NCI-H2227 (cell line): ENCODE measurements around the gene SLC38A11.
"Not testable (repeated sequence)": the region's sequence is repeated elsewhere in the genome, so short reads cannot be mapped to it uniquely, and the experiment has no call there.

Experiments used
- DNase-seq: peaks from one replicate; lab custom pipeline; 2025; ENCODE audit not compliant: unreplicated experiment; lab: John Stamatoyannopoulos, UW

The SLC38A11 gene, protein sequence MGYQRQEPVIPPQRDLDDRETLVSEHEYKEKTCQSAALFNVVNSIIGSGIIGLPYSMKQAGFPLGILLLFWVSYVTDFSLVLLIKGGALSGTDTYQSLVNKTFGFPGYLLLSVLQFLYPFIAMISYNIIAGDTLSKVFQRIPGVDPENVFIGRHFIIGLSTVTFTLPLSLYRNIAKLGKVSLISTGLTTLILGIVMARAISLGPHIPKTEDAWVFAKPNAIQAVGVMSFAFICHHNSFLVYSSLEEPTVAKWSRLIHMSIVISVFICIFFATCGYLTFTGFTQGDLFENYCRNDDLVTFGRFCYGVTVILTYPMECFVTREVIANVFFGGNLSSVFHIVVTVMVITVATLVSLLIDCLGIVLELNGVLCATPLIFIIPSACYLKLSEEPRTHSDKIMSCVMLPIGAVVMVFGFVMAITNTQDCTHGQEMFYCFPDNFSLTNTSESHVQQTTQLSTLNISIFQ

DNA sequence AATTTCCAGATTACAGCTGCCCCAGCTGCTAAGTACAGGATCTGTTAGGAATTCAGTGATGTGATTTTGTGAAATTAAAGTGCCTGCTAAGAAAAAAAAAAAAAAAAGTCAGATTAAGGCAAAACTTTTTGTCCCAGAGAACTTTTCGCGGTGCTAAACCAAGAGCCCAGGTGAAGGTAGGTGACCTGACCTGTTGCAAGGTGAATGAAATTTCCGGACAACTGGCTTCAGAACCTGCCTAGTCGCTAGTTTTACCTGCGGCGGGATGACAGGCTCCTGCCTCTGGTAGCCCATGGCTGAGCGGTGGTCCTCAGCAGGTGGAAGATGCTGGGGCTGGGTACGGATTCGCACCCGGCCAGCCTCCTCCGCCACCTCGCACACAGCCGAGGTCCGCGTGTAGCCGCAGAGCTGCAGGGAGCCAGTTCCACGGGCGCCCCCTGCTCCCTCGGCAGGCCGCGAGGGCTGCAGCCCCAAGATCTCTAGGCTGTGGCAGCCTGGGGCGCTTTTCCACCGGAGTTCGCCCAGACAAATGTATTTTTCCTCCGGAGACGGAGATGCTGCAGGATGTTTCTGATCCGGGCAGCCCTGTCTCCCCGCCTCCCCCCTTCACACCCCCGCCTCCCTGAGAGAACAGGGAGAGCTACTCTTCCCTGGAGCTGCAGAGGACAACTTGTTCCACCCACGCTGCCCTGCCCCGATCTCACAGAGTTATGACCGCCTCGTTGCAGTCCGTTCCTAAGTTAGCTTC is at the start of gene SLC38A11:
Gene SLC38A11 (minus strand): TSS at position 572 of the 748 bp plus-strand sequence. CDS start 278 bp downstream, at position 294.
- peak; percentile 38 for DNase-seq

DNA sequence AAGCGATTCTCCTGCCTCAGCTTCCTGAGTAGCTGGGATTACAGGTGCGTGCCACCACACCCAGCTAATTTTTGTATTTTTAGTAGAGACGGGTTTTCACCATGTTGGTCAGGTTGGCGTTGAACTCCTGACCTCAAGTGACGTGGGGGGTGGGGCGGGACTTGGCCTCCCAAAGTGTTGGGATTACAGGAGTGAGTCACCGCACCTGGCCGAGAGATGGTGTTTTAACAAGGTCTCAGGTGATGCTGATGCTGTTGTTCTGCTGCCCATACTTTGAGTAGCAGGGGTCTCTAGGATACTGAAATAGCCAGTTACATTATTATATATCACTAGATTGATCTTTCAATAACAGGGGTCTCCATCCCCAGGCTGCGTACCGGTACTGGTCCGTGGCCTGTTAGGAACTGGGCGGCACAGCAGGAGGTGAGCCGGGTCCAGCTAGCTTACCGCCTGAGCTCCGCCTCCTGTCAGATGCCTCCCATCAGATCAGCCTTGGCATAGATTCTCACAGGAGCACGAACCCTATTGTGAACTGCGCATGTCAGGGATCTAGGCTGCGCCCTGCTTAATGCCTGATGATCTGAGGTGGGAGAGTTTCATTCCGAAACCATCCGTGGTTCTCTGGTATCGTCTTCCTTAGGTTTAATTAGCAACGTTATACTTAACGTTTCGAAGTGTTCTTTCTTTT is 48.3 kb upstream of the SLC38A11 start:
- no peak for DNase-seq

DNA sequence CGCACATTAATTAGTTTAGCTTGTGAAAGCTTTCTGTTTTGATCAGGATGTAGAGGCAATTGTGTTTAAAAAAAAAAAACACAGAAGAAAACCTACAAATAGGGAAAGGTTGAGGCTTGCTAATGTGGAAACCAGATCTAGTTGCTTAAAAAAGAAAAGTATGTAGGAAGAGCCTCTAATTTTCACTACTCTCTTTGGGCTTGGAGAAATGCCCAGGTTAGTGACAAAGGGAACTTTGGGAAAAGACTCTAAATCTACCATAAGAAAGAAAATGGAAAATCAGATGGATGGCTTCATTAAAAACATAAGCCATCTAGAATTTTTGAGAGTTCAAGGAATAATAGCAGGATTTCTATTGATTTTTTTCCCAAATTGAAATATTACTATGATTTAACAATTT is 47.3 kb upstream of the SLC38A11 start:
- DNase-seq = no peak

DNA sequence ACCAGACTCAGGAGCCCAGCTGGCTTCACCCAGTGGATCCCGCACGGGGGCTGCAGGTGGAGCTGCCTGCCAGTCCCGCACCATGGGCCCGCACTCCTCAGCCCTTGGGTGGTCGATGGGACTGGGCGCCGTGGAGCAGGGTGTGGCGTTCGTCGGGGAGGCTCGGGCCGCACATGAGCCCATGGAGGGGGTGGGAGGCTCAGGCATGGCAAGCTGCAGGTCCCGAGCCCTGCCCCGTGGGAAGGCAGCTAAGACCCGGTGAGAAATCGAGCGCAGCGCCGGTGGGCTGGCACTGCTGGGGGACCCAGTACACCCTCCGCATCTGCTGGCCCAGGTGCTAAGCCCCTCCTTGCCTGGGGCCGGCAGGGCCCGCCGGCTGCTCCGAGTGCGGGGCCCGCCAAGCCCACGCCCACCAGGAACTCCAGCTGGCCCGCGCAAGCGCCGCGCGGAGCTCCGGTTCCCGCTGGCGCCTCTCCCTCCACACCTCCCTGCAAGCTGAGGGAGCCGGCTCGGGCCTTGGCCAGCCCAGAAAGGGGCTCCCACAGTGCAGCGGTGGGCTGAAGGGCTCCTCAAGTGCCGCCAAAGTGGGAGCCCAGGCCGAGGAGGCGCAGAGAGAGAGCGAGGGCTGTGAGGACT is 39.5 kb upstream of the SLC38A11 start:
- not testable (repeated sequence) for DNase-seq

DNA sequence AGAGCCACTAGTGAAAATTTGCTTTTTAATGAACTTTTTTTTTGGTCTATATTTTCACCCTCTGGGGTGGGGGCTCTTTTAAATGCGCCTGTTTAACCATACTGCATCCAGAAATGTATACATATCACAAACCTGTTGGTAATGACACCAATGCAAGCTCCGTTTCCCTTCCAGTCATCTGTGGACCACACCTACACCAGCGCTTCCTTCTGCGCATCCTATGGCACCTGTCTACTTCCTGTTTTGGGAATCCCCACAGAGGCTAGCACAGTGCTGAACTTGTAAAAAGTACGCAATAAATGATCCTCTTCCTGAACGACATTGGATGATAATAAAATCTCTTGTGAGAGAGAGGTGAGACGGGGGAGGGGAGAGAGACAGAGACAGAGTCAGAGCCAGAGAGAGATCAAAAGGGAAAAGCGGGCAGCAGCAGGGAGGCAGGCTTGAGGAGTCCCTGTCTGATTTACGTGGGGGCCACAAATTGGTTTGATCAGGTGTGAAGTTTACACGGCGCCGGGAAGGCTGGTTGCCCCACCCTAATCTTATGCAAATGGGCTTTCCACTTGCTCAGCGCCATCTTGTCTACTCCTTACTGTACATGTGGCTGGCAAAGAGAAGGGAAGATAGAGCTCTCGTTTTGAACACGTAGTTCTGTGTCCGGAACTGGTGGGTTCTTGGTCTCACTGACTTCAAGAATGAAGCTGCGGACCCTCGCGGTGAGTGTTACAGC is 38.1 kb upstream of the SLC38A11 start:
- DNase-seq = no peak

DNA sequence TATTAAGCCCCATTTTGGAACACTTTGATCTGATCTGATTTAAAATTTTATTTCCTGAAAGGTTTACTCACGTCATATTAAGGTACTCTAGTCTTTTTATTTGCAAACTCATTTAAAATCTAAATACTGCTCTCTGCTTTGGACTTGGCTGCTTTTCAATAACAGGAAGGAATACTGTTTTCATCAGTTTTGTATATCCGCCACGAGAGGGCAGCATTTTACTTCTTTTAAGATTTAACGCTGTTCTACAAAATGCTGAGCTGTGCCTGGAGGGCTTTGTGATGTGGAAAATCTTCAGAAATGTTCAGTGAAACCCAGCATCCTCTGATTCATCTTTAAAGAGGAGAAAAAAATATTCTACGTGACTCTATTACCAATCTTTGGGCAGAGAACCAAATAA is 37.5 kb upstream of the SLC38A11 start:
- DNase-seq = peak; percentile 92

DNA sequence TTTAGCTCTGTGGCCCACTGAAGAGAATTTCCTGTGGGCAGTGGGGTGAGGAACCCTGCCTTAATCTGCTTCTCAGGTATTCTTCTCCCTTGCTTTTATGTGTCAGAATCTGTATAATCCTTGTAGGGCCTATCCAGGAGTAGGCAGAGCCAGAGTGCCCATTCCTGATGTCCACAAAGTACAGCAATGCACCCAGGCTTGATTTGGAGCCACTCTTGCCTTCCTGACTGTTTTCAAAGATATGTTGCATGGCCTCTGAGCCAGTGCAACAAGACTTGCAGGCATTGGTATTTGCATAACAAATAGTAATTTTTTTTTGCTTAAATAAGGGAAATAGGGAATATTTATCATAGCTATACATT is 36.7 kb upstream of the SLC38A11 start:
- not testable (repeated sequence) for DNase-seq

DNA sequence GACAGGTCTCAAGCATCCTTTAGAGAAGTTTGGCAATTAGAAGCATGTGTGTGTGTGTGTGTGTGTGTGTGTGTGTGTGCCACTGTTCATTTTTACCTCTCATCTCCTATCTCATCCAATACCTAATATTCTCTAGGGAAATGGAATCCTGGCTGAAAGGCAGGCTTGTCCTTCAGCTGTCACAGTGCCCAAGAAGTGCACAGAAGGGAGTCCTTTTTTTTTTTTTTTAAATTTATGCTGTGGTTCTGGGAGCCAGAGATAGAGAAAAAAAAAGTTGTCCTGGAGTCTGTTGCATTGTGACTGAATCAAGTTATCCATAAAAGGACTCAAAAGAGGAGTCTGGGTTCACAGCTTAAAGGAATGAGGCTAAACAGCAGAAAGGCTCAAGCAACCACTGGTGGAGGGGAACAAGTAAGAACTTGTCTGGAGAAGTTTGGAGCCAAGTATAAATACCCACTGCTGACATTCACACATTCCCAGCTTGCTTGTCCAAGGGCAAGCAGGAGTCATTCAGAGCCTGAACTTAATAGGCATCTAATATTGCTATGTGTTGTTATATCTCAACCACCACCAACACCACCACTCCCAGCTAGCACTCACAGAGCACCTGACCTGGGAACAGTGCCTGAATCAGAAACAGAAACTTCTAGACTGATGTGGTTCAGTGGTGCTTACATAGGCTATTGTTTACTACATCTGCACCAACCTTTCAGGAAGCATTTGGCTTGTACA is 36.2 kb upstream of the SLC38A11 start:
- not testable (repeated sequence) for DNase-seq

DNA sequence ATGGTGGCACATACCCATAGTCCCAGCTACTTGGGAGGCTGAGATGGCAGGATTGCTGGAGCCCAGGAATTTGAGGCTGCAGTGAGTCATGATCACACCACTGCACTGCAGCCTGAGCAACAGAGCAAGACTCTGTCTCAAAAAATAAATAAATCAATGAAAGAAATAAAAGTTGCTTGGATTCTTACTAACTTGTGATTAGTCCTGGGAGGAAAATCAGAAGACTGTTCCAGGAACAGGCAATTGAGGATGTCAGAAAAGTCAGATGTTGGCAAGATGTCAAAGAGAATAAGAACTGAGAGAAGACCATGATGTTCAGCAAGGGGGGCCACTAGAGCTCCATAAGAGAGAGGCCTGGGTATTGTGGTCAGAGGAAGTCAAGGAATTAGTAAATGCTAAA is 35.6 kb upstream of the SLC38A11 start:
- DNase-seq = not testable (repeated sequence)

DNA sequence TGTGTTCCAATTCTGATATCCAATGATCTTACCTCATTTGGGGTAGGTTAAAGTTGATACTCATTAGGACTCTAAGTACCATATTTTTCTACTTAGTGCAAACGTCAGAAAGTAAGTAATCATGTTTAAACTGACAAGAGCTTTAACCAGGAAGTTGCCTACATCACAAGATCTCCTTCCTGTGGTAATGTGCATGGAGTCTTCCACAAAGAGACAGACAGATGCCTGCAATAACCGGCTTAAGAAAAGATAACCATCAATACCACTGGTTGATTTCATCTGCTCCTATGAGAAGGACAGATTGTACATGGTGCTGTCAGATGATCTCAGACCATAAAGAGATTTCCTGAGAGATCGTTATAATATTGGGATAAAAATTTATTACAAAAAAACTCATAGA is 33.5 kb upstream of the SLC38A11 start:
- not testable (repeated sequence) for DNase-seq

DNA sequence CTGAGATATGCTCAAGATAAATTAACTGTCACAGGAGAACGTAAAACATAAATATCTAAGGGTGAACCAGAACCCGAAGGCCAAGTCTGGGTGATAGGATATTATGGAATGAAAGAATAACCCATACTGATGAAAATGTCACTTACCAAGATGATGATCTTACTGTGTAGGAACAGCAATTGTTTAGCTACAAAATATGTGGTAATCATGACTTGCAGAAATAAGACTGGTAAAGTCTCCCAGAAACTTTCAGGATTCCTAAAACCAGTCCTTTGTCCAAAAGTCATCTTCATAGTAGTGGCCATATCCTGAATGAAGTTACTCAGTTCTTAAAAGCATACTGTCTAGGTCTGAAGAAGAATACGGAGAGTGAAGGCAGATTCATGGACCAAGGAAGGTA is 30.7 kb upstream of the SLC38A11 start:
- not testable (repeated sequence) for DNase-seq

DNA sequence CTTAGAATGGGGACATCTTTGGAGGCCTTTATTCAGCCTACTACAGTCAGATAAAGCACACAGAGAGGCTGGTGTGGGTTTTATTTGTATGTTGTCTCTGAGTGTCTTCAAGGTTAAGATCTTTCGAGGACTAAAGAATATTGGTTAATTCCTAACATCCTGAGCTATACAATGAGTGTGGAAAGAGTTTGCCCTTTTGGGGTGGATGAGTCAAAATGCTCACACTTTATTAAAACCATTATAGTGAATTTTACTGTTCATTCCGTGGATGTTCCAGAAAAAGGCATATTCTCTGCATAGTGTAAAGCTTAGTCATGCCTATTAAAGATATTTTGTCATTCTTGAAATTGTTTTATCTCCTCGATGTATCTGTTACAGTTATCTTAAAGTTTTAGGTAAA is 29.1 kb upstream of the SLC38A11 start:
- no peak for DNase-seq

DNA sequence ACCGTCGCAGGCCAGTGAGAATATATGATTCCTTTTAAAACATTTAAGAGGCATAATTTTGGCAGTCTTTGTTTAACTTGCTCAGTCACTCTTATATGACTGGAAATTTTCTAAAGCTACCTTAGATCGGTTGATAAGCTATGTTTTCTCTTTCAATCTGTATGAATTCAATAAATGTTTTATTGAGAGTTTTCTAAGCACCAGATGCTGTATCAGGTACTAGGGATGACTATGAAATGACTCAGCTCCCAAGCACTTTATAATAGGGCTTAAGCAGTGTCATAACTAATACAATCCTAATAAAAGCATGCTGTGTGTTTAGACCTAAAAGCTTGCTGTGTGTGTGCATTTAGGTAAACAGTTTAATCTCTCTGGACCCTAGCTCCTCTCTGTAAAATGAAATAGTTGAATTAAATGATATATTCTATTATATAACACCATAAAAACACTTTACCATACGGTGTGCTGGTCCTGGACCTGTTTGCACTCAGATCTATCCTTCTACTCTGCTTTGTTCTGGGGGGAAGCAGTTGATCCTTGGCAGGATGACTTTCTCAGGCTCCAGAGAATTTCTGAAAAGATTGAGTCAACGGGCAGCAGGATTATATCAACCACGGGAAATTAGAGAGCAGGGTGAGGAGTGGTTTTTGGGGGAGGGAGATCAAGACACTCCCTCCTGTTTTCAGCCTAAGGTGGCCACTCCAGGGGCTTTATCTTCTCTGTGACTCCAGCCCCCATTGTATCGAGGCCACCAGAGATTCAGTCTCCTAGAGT is 26.1 kb upstream of the SLC38A11 start:
- DNase-seq = no peak

DNA sequence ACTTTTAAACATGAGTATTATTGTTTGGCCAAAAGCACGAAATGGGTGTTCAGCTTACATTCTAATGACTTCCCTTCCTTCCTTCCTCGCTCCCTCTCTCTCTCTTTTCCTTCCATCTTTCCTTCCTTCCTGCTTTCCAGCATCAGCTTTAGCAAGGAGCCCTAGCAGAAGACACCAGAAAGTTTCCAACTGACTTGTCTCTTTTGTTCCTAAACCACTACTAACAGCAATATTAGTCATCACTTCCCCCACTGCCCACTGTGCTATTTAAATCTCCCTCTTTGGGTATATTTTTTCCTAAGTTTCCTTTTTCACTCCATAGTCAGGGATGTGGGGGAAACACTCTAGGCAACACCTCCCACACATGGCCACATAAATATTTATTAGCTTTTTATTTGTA is 25.4 kb upstream of the SLC38A11 start:
- not testable (repeated sequence) for DNase-seq

DNA sequence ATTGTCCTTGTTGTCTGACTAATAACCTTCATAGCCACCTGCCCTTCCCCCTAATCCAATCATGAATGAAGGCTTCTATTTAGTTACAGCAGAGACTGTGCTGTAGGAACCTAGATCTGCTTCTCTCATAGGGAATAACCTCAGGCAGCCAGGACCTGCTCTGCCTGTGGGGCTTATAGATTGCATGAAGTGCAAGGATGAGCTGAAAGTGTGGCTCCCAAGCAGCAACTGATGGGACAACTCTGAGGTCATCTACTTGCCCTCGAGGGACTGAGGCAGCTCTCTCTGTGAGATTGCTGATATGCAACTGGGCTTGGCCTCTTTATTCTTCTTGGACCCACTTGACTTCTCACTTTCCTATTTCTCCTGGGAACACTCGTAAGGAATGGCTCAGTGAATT is 23.8 kb upstream of the SLC38A11 start:
- no peak for DNase-seq

DNA sequence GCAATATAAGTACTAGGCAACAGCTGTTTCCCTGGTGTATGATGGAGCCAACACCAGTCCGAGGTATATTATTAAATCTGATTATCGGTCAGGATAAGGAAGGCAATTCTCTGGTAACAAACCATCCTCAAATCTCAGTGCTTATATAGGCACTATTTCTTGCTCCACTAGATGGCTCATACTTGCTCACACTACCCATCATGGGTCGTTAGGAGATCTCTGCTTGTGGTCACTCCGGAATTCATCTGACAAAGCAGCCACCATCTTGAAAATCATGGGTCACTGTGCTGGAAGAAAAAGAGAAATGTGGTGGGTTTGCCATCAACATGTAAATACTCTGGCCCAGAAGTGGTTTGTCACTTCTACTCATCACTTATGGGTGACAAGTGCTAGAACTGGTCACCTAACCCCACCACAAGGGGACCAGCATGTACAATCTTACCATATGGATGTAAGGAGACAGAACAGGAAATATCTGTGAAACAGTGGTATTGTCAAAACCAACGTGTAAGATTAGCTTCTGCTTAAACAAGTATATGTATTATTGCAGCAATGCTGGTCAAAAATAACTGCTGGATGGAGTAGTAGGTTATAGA is 21.6 kb upstream of the SLC38A11 start:
- DNase-seq = not testable (repeated sequence)

DNA sequence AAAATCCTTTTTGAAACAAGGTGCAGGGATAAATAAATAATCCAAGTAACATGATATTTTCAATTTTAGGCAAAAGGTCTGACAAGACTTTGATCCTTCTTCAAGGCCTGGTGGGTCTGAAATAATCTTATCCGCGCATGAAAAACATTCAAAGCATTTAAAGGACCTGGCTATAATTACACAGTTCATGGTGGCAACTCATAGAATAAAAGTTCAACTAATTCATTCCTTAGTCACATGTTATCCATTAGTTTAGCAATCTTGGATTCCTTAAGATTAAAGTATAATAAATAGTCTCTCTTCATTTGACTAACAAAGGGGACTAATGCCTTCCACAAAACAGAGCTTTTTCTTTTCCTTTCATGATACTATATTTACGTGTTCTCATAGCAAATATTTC is 21.0 kb upstream of the SLC38A11 start:
- DNase-seq = no peak

DNA sequence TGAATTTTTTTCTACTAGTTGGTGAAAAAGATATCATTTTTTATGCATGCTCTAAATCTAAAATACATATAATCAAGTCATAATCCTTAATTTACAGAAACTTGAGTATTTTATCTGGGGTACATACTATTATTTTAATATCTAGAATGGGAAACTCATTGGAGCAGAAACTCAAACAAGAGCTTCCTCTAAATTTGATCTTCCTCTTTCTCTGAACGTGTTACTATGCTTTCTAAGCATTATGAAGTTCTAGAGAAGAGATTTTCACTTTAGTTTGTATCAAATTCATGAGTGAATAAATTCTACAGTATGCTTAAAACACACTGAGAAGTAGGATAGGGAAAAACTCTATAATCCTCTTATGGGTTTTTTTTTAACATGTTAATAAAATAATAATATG is 20.6 kb upstream of the SLC38A11 start:
- DNase-seq = no peak

DNA sequence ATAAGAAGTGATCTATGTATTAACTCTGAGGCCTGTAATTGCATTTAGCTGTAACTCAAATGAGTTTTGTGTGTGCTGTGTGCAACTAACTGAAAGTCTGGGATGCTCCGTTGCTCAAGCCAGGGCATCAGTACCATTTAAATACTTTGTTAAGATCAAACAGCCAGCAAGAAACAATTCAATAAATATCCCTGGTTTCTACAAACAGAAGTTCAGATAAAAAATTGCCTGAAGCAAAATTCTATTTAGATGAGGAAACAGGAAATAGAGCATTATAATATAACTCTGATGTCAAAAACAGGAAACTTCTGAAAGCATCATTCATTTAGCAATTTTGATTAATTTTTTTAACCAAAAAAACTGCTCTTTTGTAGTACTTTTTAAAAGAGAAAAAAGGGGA is 18.9 kb upstream of the SLC38A11 start:
- DNase-seq = no peak
